Prostate gland (tissue), 2 donors: ENCODE data around the gene FIP1L1. TPM values are rescaled to one million over a fixed set of nuclear protein-coding genes. Genes with fewer than 3 reads are reported as not detected.

ENCODE experiments used
- DNase-seq: peaks from one replicate; pipeline ENCODE4 v3.0.0-alpha.2; 2019; ENCODE audit warnings: low spot score
- H3K27ac ChIP-seq, 2 donors: fragments of 200-600 bp; sonication (generic); 2 replicates each; pipeline ENCODE4 v1.5.1; 2017 to 2019
- H3K27me3 ChIP-seq: fragments of 200-600 bp; sonication (generic); replicated peaks from 2 replicates; pipeline ENCODE4 v1.5.1; 2019; ENCODE audit not compliant: insufficient read depth
- H3K36me3 ChIP-seq, 2 donors: fragments of 200-600 bp; sonication (generic); 1 replicate in 1 of 2; 2 replicates in 1 of 2; pipeline versions ENCODE4 v1.5.1 to v1.8.1; 2017 to 2019
- H3K4me1 ChIP-seq: fragments of 200-600 bp; sonication (generic); replicated peaks from 2 replicates; pipeline ENCODE4 v1.5.1; 2019
- H3K4me3 ChIP-seq, 2 donors: fragments of 200-600 bp; sonication (generic); 2 replicates each; pipeline ENCODE4 v1.5.1; 2017 to 2019
- H3K9me3 ChIP-seq: fragments of 200-600 bp; sonication (generic); 2 replicates; pipeline ENCODE4 v1.5.1; 2017
- CTCF ChIP-seq, 4 experiments: fragments of 200-600 bp in 2 of 4; fragments of 450-650 bp in 2 of 4; sonication (generic) in 2 of 4; IDR thresholded peaks; 1 replicate in 3 of 4; 2 replicates in 1 of 4; pipeline ENCODE4 v1.5.1; 2016 to 2019; ENCODE audit warnings: antibody characterized with exemption in 4 of 4, mild to moderate bottlenecking in 2 of 4, moderate library complexity in 2 of 4
- POLR2A ChIP-seq: fragments of 450-650 bp; IDR thresholded peaks from one replicate; pipeline ENCODE4 v1.6.1; 2016; ENCODE audit warnings: antibody characterized with exemption, mild to moderate bottlenecking
- POLR2AphosphoS5 ChIP-seq: sonication (generic); formaldehyde crosslinking; IDR thresholded peaks from one replicate; pipeline ENCODE4 v1.6.1; 2017; ENCODE audit warnings: antibody characterized with exemption
- WGBS: methylation state at CpG from one replicate; pipeline ENCODE4 v1.1.5; 2018; 5-methylcytosine and 5-hydroxymethylcytosine counted together
- intact Hi-C: fragments of 100-400 bp; cut with DNase I; formaldehyde crosslinking; loops from one replicate; pipeline ENCODE4 v1.14.2; 2022
- total RNA-seq, 2 donors: library from RNA; depleted of rRNA; stranded (reverse); fragments of >200 nt; gene quantifications; one replicate each; pipeline ENCODE4 v1.1.0, GENCODE V29; 2016

The FIP1L1 gene
- total RNA-seq, 2 donors from 2014 or later: 41.0 to 63.5 TPM

DNA sequence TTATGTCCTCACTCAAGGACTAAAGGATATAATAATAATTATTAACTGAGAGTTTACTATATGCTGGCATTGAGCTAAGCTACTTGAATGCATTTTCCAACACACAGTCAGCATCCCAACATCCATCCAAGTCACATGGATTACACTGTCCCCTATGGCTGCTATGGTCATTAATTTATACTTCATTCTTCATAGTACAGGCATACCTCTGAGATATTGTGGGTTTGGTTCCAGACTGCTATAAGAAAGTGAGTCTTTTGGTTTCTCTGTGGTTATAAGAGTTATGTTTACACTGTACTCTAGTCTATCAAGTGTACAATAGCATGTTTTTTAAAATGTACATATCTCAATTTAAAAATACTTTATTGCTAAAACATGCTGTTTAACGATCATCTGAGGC, 124.7 kb downstream of the FIP1L1 start:
- Histone ChIP-seq H3K36me3 (no peaks in the 10 kb centered on the region), H3K27me3 (no peaks in the 10 kb centered on the region), H3K27ac (no peak overlapping the region), H3K4me1 (peaks cover 6% of the 10 kb centered on the region), H3K9me3 (no peaks in the 10 kb centered on the region), H3K4me3 (no peak overlapping the region)
- 78% methylated on average over 1 of the region's 1 CpG for WGBS
- no peak for TF ChIP-seq POLR2AphosphoS5
- TF ChIP-seq CTCF (IDR thresholded peaks at IDR 0.05): no peak
- no peak for TF ChIP-seq POLR2A
- no peak for DNase-seq
- intact Hi-C loops: no loop called here

DNA sequence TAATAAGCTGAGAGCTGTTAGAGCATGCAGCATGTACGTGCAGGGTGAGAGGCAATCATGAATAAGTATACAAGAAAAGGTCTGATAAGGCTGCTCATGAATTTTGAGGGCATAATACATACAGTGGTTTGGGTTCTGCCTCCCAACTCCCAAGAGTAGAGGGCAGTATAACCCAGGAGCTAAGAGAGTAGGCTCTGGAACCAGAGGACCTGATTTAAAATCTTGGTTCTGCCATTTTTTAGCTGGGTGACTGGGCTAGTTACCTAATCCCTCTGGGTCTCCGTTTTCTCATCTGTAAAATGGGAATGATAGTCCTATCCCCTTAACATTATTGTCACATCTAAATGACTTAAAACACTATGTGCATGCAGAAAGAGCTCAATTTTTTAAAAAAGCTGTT, 128.5 kb downstream of the FIP1L1 start:
- intact Hi-C loops: no loop called here
- Histone ChIP-seq H3K4me1 (no peaks in the 10 kb centered on the region), H3K27me3 (no peaks in the 10 kb centered on the region), H3K36me3 (no peaks in the 10 kb centered on the region), H3K9me3 (no peaks in the 10 kb centered on the region), H3K4me3 (no peak overlapping the region), H3K27ac (no peak overlapping the region)
- no peak for DNase-seq
- WGBS: 96% methylated on average over 2 of the region's 2 CpGs
- no peak for TF ChIP-seq POLR2A
- no peak for TF ChIP-seq CTCF (IDR thresholded peaks at IDR 0.05)
- TF ChIP-seq POLR2AphosphoS5: no peak

DNA sequence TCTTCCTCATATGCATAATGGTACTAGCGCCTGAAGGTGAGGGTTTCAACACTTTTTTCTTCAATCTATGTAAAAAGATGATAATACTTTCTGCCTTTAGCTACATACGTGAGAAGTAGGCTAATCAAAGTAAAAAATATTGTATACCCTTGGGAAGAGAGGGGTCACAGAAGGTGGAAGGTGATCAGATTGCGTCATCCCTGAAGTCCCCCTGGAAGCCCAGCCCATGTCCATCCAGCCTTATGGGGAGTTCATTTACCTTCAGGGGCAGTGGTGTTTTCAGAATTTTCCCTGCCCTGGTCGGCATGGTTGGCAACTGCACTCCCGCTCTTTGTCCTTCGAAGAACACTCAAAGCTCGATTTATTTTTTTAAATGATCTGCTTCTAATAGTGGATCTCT, 129.6 kb downstream of the FIP1L1 start:
- DNase-seq: no peak
- Histone ChIP-seq H3K27me3 (no peaks in the 10 kb centered on the region), H3K4me1 (no peaks in the 10 kb centered on the region), H3K27ac (no peak overlapping the region), H3K4me3 (no peak overlapping the region), H3K9me3 (no peaks in the 10 kb centered on the region), H3K36me3 (no peaks in the 10 kb centered on the region)
- WGBS: 93% methylated on average over 7 of the region's 7 CpGs
- intact Hi-C loops: no loop called here
- TF ChIP-seq CTCF (IDR thresholded peaks at IDR 0.05) (no peak), POLR2AphosphoS5 (no peak), POLR2A (no peak)

DNA sequence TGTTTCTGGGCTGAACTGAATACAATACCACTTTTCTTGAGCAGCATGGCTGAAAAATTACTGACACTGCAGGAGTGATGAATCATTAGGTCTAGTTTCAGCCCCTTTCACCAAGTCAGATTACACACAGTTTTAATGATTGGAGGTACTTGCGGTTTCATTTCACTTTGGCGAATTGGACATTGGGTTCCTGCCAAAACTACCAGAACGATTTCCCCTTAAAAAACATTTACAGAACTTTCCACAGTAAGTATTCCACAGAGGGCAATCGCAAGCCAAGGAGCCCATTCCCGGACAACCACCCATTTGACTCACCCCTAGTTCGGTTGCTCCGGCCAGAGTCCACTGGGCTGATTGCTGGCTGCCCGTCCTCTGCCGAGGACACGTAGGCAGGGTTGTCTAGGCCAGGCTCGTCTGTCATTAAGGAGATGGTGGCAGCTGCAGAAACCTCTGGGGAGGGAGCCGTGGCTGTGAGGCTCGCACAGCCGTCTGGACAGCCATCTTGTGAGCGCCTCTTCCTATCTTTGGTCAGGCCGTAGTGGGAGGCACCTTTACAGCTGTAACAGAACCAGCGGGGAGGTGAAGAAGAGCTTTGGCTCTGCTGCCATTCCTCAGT, 130.3 kb downstream of the FIP1L1 start:
- Histone ChIP-seq H3K27me3 (no peaks in the 10 kb centered on the region), H3K36me3 (no peaks in the 10 kb centered on the region), H3K4me1 (no peaks in the 10 kb centered on the region), H3K4me3 (no peak overlapping the region), H3K27ac (no peak overlapping the region), H3K9me3 (no peaks in the 10 kb centered on the region)
- intact Hi-C loops: no loop called here
- no peak for TF ChIP-seq POLR2A
- 81% methylated on average over 17 of the region's 17 CpGs for WGBS
- DNase-seq: no peak

GRCh38 chr4:53508446-53508845, 131.0 kb downstream of the FIP1L1 start:
- Histone ChIP-seq H3K27ac (no peak overlapping the region), H3K9me3 (no peaks in the 10 kb centered on the region), H3K36me3 (no peaks in the 10 kb centered on the region), H3K4me3 (no peak overlapping the region), H3K4me1 (no peaks in the 10 kb centered on the region), H3K27me3 (no peaks in the 10 kb centered on the region)
- 53% methylated on average over 1 of the region's 1 CpG for WGBS
- intact Hi-C loops: no loop called here
- DNase-seq: no peak
- TF ChIP-seq POLR2A (no peak), CTCF (IDR thresholded peaks at IDR 0.05) (no peak), POLR2AphosphoS5 (no peak)
